Breast epithelium (tissue), 3 donors: ENCODE data around the gene MAPK1IP1L.

Source experiments
- CTCF ChIP-seq, 3 donors: fragments of 450-650 bp; IDR thresholded peaks; one replicate each; pipeline ENCODE4 v1.5.1; 2016 to 2017; ENCODE audit warnings: antibody characterized with exemption in 3 of 3, mild to moderate bottlenecking in 3 of 3, moderate library complexity in 3 of 3
- POLR2A ChIP-seq: fragments of 450-650 bp; IDR thresholded peaks from one replicate; pipeline ENCODE4 v1.6.1; 2016; ENCODE audit warnings: antibody characterized with exemption, mild to moderate bottlenecking, moderate library complexity
- POLR2AphosphoS5 ChIP-seq, 3 donors: sonication (generic); formaldehyde crosslinking; IDR thresholded peaks; one replicate each; pipeline ENCODE4 v1.6.1; 2017; ENCODE audit warnings: antibody characterized with exemption in 3 of 3

GRCh38 chr14:55114720-55115119 is 63.3 kb downstream of the MAPK1IP1L start:
- TF ChIP-seq POLR2A (no peak), CTCF (IDR thresholded peaks at IDR 0.05) (no peak), POLR2AphosphoS5 (IDR thresholded peaks at IDR 0.05) (no peak)
